Stomach (tissue), 4 donors: ENCODE results near the gene CD82.

Experiments
- EP300 ChIP-seq: sonication (generic); formaldehyde crosslinking; IDR thresholded peaks from one replicate; pipeline ENCODE4 v1.6.1; 2017; ENCODE audit warnings: antibody characterized with exemption
- POLR2AphosphoS5 ChIP-seq, 3 donors: sonication (generic); formaldehyde crosslinking; IDR thresholded peaks; one replicate each; pipeline ENCODE4 v1.6.1; 2016; ENCODE audit warnings: antibody characterized with exemption in 3 of 3
- TF ChIP-seq, protein P1 (sequence below), 7 experiments: fragments of 450-650 bp in 4 of 7; fragments of 200-600 bp in 3 of 7; sonication (generic) in 3 of 7; IDR thresholded peaks; one replicate each; pipeline ENCODE4 v1.5.1; 2016 to 2019; ENCODE audit warnings: antibody characterized with exemption in 7 of 7, control low read depth in 2 of 7, mild to moderate bottlenecking in 1 of 7

DNA sequence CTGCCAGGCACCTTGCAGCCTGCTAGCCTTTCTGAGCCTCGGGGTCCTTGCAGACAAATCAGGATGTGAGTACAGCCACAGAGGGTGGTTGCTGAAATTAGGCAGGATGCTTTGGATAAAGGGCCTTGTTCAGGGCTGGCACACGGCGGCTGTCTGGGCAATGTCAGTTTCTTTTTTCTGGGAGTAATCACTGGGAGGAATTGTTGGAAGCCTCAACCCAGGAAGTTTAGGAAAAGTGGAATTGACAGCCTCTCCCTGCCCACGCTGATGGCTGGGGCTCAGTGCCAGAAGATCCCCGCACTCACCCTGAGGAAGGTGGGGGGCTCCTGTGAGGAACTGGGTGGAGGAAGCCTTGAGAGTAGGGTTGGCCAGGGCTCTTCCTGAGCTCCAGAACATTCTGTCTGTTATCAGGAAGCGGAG lies 37.4 kb downstream of the CD82 start:
- TF ChIP-seq, protein P1, sequence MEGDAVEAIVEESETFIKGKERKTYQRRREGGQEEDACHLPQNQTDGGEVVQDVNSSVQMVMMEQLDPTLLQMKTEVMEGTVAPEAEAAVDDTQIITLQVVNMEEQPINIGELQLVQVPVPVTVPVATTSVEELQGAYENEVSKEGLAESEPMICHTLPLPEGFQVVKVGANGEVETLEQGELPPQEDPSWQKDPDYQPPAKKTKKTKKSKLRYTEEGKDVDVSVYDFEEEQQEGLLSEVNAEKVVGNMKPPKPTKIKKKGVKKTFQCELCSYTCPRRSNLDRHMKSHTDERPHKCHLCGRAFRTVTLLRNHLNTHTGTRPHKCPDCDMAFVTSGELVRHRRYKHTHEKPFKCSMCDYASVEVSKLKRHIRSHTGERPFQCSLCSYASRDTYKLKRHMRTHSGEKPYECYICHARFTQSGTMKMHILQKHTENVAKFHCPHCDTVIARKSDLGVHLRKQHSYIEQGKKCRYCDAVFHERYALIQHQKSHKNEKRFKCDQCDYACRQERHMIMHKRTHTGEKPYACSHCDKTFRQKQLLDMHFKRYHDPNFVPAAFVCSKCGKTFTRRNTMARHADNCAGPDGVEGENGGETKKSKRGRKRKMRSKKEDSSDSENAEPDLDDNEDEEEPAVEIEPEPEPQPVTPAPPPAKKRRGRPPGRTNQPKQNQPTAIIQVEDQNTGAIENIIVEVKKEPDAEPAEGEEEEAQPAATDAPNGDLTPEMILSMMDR (IDR thresholded peaks at IDR 0.05): no peak
- no peak for TF ChIP-seq POLR2AphosphoS5 (IDR thresholded peaks at IDR 0.05)
- TF ChIP-seq EP300: no peak
